HepG2 (cell line): ENCODE results near the gene NEUROG2. TPM values are rescaled to one million over a fixed set of nuclear protein-coding genes. Genes with fewer than 3 reads are reported as not detected.

Source experiments
- DNMT1 ChIP-seq: sonication (generic); formaldehyde crosslinking; IDR thresholded peaks from 2 replicates; pipeline ENCODE4 v1.5.1; 2020; ENCODE audit warnings: mild to moderate bottlenecking, missing genetic modification reagents
- ELF3 ChIP-seq: IDR thresholded peaks from 2 replicates; pipeline ENCODE4 v1.6.1; 2016; ENCODE audit warnings: missing genetic modification reagents, missing compliant biosample characterization
- ERF ChIP-seq: IDR thresholded peaks from 2 replicates; pipeline ENCODE4 v1.6.1; 2018; ENCODE audit warnings: missing biosample characterization, missing genetic modification reagents
- GATAD2A ChIP-seq: IDR thresholded peaks from 2 replicates; pipeline ENCODE4 v1.6.1; 2016
- RXRB ChIP-seq: IDR thresholded peaks from 2 replicates; pipeline ENCODE4 v1.6.1; 2016; ENCODE audit warnings: borderline replicate concordance, missing genetic modification reagents, missing compliant biosample characterization
- SATB2 ChIP-seq: sonication (generic); formaldehyde crosslinking; IDR thresholded peaks from 2 replicates; pipeline ENCODE4 v1.5.0; 2020; ENCODE audit warnings: missing genetic modification reagents
- STAG1 ChIP-seq: sonication (generic); formaldehyde crosslinking; IDR thresholded peaks from 2 replicates; pipeline ENCODE4 v1.4.0; 2020; ENCODE audit warnings: missing genetic modification reagents
- TFDP1 ChIP-seq: IDR thresholded peaks from 2 replicates; pipeline ENCODE4 v1.6.1; 2016; ENCODE audit warnings: missing compliant biosample characterization, missing genetic modification reagents, borderline replicate concordance
- ZNF205 ChIP-seq: IDR thresholded peaks from 2 replicates; pipeline ENCODE4 v1.6.1; 2018; ENCODE audit warnings: missing biosample characterization, missing genetic modification reagents
- ZNF292 ChIP-seq: sonication (generic); formaldehyde crosslinking; IDR thresholded peaks from 2 replicates; pipeline ENCODE4 v1.8.1; 2022; ENCODE audit warnings: mild to moderate bottlenecking, low read depth, missing genetic modification reagents, borderline replicate concordance
- ZNF468 ChIP-seq: sonication (generic); formaldehyde crosslinking; IDR thresholded peaks from 2 replicates; pipeline ENCODE4 v1.8.0; 2022; ENCODE audit warnings: mild to moderate bottlenecking, moderate library complexity, missing genetic modification reagents
- ZNF605 ChIP-seq: sonication (generic); formaldehyde crosslinking; IDR thresholded peaks from 2 replicates; pipeline ENCODE4 v1.8.0; 2022; ENCODE audit warnings: mild to moderate bottlenecking, missing genetic modification reagents
- ZNF772 ChIP-seq: sonication (generic); formaldehyde crosslinking; IDR thresholded peaks from 2 replicates; pipeline ENCODE4 v1.5.0; 2020; ENCODE audit warnings: mild to moderate bottlenecking, missing genetic modification reagents
- ZNF883 ChIP-seq: sonication (generic); formaldehyde crosslinking; IDR thresholded peaks from 2 replicates; pipeline ENCODE4 v1.5.1; 2020; ENCODE audit warnings: mild to moderate bottlenecking, missing genetic modification reagents; ENCODE audit errors: not compliant biosample characterization
- polyA plus RNA-seq, 8 experiments: library from polyadenylated mRNA; depleted of rRNA in 3 of 8; stranded (reverse) in 7 of 8; unstranded in 1 of 8; fragments of >200 nt; fragmentation: Illumina TruSeq in 4 of 8; extraction: Trizol in 4 of 8; gene quantifications; 2 replicates each; pipeline versions ENCODE4 v1.2.1 to v1.2.3, GENCODE V29; 2011 to 2016; ENCODE audit warnings: low read depth in 4 of 8, missing spikeins in 1 of 8, mixed read lengths in 1 of 8; ENCODE audit not compliant: insufficient read depth in 1 of 8
- total RNA-seq, 5 experiments: library from RNA; depleted of rRNA; stranded (reverse); fragments of >200 nt; fragmentation: Illumina TruSeq; extraction: Trizol; gene quantifications; 2 replicates each; pipeline ENCODE4 v1.2.3, GENCODE V29; 2016; ENCODE audit warnings: low read depth in 1 of 5
- TF ChIP-seq, protein P1 (sequence below): sonication (generic); formaldehyde crosslinking; IDR thresholded peaks from 2 replicates; pipeline ENCODE4 v1.4.0; 2020; ENCODE audit warnings: missing genetic modification reagents, borderline replicate concordance
- TF ChIP-seq, protein P2 (sequence below): IDR thresholded peaks from 2 replicates; pipeline ENCODE4 v1.6.1; 2016; ENCODE audit warnings: low read depth, borderline replicate concordance
- TF ChIP-seq, protein P3 (sequence below): sonication (generic); formaldehyde crosslinking; IDR thresholded peaks from 2 replicates; pipeline ENCODE4 v1.8.1; 2023; ENCODE audit warnings: mild to moderate bottlenecking, moderate library complexity, missing genetic modification reagents
- TF ChIP-seq, protein P4 (sequence below): sonication (generic); IDR thresholded peaks from 2 replicates; pipeline ENCODE4 v1.6.1; 2016; ENCODE audit warnings: low read depth, borderline replicate concordance
- TF ChIP-seq, protein P5 (sequence below): sonication (generic); formaldehyde crosslinking; conservative IDR thresholded peaks from 2 replicates; pipeline ENCODE4 v1.8.0; 2022; ENCODE audit warnings: low read depth, missing genetic modification reagents

Gene NEUROG2
- total and polyA plus RNA-seq, 2 of the 13 experiments (the other 11 are each of a cell fraction or from before 2014, with no cell fraction given), result not detected

- TF ChIP-seq, protein P1, sequence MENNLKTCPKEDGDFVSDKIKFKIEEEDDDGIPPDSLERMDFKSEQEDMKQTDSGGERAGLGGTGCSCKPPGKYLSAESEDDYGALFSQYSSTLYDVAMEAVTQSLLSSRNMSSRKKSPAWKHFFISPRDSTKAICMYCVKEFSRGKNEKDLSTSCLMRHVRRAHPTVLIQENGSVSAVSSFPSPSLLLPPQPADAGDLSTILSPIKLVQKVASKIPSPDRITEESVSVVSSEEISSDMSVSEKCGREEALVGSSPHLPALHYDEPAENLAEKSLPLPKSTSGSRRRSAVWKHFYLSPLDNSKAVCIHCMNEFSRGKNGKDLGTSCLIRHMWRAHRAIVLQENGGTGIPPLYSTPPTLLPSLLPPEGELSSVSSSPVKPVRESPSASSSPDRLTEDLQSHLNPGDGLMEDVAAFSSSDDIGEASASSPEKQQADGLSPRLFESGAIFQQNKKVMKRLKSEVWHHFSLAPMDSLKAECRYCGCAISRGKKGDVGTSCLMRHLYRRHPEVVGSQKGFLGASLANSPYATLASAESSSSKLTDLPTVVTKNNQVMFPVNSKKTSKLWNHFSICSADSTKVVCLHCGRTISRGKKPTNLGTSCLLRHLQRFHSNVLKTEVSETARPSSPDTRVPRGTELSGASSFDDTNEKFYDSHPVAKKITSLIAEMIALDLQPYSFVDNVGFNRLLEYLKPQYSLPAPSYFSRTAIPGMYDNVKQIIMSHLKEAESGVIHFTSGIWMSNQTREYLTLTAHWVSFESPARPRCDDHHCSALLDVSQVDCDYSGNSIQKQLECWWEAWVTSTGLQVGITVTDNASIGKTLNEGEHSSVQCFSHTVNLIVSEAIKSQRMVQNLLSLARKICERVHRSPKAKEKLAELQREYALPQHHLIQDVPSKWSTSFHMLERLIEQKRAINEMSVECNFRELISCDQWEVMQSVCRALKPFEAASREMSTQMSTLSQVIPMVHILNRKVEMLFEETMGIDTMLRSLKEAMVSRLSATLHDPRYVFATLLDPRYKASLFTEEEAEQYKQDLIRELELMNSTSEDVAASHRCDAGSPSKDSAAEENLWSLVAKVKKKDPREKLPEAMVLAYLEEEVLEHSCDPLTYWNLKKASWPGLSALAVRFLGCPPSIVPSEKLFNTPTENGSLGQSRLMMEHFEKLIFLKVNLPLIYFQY (CRISPR knock-in tag), result peak; percentile 41; the same call in 1 of the 2 replicates
- TF ChIP-seq GATAD2A (CRISPR knock-in tag) (0 out of 2 replicates have a peak, but pooled peaks have one; percentile 20), TFDP1 (CRISPR knock-in tag) (peak; percentile 28; the same call in 1 of the 2 replicates), SATB2 (CRISPR knock-in tag) (no peak), DNMT1 (CRISPR knock-in tag) (no peak), ELF3 (CRISPR knock-in tag) (0 out of 2 replicates have a peak, but pooled peaks have one; percentile 39), ZNF205 (CRISPR knock-in tag) (peak; percentile 52; the same call in 1 of the 2 replicates), ZNF605 (0 out of 2 replicates have a peak, but pooled peaks have one; percentile 31), RXRB (CRISPR knock-in tag) (0 out of 2 replicates have a peak, but pooled peaks have one; percentile 13), ERF (CRISPR knock-in tag) (0 out of 2 replicates have a peak, but pooled peaks have one; percentile 59), ZNF772 (no peak), ZNF292 (CRISPR knock-in tag) (no peak), ZNF468 (CRISPR knock-in tag) (no peak), STAG1 (CRISPR knock-in tag) (peak; percentile 90), ZNF883 (CRISPR knock-in tag) (peak; percentile 50)
- TF ChIP-seq, protein P2, sequence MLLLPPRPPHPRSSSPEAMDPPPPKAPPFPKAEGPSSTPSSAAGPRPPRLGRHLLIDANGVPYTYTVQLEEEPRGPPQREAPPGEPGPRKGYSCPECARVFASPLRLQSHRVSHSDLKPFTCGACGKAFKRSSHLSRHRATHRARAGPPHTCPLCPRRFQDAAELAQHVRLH, result no peak; the same call in 1 of the 2 replicates
- TF ChIP-seq, protein P3, sequence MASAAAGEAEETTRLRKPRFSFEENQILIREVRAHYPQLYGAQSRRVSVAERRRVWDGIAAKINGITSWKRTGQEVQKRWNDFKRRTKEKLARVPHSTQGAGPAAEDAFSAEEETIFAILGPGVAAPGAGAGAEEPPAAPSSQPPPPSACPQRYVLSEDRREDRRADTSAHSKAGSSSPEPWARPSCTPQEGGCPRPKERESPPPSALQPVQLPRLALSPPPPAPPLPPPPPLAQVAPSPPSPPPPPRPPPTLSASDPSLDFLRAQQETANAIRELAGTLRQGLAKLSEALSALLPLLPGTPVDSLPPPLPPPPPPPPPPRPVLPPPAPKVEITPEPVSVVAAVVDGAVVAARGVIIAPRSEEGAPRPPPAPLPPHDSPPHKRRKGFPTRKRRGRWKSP, result peak; percentile 58; the same call in 1 of the 2 replicates
- TF ChIP-seq, protein P4, sequence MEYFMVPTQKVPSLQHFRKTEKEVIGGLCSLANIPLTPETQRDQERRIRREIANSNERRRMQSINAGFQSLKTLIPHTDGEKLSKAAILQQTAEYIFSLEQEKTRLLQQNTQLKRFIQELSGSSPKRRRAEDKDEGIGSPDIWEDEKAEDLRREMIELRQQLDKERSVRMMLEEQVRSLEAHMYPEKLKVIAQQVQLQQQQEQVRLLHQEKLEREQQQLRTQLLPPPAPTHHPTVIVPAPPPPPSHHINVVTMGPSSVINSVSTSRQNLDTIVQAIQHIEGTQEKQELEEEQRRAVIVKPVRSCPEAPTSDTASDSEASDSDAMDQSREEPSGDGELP, result no peak
- TF ChIP-seq, protein P5, sequence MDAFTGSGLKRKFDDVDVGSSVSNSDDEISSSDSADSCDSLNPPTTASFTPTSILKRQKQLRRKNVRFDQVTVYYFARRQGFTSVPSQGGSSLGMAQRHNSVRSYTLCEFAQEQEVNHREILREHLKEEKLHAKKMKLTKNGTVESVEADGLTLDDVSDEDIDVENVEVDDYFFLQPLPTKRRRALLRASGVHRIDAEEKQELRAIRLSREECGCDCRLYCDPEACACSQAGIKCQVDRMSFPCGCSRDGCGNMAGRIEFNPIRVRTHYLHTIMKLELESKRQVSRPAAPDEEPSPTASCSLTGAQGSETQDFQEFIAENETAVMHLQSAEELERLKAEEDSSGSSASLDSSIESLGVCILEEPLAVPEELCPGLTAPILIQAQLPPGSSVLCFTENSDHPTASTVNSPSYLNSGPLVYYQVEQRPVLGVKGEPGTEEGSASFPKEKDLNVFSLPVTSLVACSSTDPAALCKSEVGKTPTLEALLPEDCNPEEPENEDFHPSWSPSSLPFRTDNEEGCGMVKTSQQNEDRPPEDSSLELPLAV, result no peak
These were observed 8.0 kb upstream of the NEUROG2 start (continued) for GRCh38 chr4:112523764-112524505.
